HTERT RPE-1 (cell line): ENCODE results near the gene PDCD11.
"Not testable (repeated sequence)": the region's sequence is repeated elsewhere in the genome, so short reads cannot be mapped to it uniquely, and the experiment has no call there.

Experiments
- in situ Hi-C: fragments of 300-500 bp; cut with MboI; formaldehyde crosslinking; loops from 4 replicates; pipeline ENCODE4 v1.14.3; 2020; ENCODE audit warnings: low sequenced_read_pairs

Gene PDCD11

GRCh38 chr10:103415581-103415980, 19.2 kb downstream of the PDCD11 start:
- in situ Hi-C loops = no loop called here

- in situ Hi-C loops = no loop called here
Observed at GRCh38 chr10:103416436-103417147, 20.2 kb downstream of the PDCD11 start.

GRCh38 chr10:103417148-103417469, 20.7 kb downstream of the PDCD11 start:
- in situ Hi-C loops = not testable (repeated sequence)

GRCh38 chr10:103417601-103418000, 21.2 kb downstream of the PDCD11 start:
- in situ Hi-C loops = no loop called here

GRCh38 chr10:103419101-103419500, 22.7 kb downstream of the PDCD11 start:
- in situ Hi-C loops = no loop called here

- in situ Hi-C loops = no loop called here
Observed at GRCh38 chr10:103423748-103424147, 27.3 kb downstream of the PDCD11 start.

GRCh38 chr10:103427866-103428265, 31.4 kb downstream of the PDCD11 start:
- in situ Hi-C loops = no loop called here

- in situ Hi-C loops = no loop called here
Observed at GRCh38 chr10:103428989-103429643, 32.7 kb downstream of the PDCD11 start.

GRCh38 chr10:103429647-103430046, 33.2 kb downstream of the PDCD11 start:
- in situ Hi-C loops = no loop called here

GRCh38 chr10:103431902-103432301, 35.5 kb downstream of the PDCD11 start:
- in situ Hi-C loops = no loop called here

- in situ Hi-C loops = no loop called here
Observed at GRCh38 chr10:103433858-103434257, 37.4 kb downstream of the PDCD11 start.

- in situ Hi-C loops = no loop called here
Observed at GRCh38 chr10:103439776-103440175, 43.4 kb downstream of the PDCD11 start.

GRCh38 chr10:103440416-103440815, 44.0 kb downstream of the PDCD11 start:
- in situ Hi-C loops = no loop called here

GRCh38 chr10:103441206-103441605, 44.8 kb downstream of the PDCD11 start:
- in situ Hi-C loops = no loop called here

GRCh38 chr10:103441611-103442010, 45.2 kb downstream of the PDCD11 start:
- in situ Hi-C loops = no loop called here

- in situ Hi-C loops = no loop called here
Observed at GRCh38 chr10:103442031-103442461, 45.6 kb downstream of the PDCD11 start.

GRCh38 chr10:103443475-103444185, 47.2 kb downstream of the PDCD11 start:
- in situ Hi-C loops = no loop called here

- in situ Hi-C loops = no loop called here
Observed at GRCh38 chr10:103444478-103444877, 48.1 kb downstream of the PDCD11 start.

GRCh38 chr10:103445366-103445765, 48.9 kb downstream of the PDCD11 start:
- in situ Hi-C loops = no loop called here

- in situ Hi-C loops = no loop called here
Observed at GRCh38 chr10:103445767-103446567, 49.5 kb downstream of the PDCD11 start.

- in situ Hi-C loops = no loop called here
Observed at GRCh38 chr10:103447187-103447586, 50.8 kb downstream of the PDCD11 start.
